HepG2 (cell line): ENCODE results near the gene GPR55. TPM values are rescaled to one million over a fixed set of nuclear protein-coding genes. Genes with fewer than 3 reads are reported as not detected.

Experiments
- ATAC-seq: fragments of 200-7000 bp; cut with Tn5 transposase; 3 replicates; pipeline ENCODE4 v1.9.1; 2020; ENCODE audit warnings: mild to moderate bottlenecking, moderate library complexity
- BruUV-seq: library from RNA; stranded (reverse); fragments of 400-500 nt; replicated peaks from 2 replicates; lab custom pipeline; 2021; lab: Mats Ljungman, UMichigan
- CTCF ChIA-PET: fragments of 300-600 bp; formaldehyde crosslinking; extraction: SDS; loops from one replicate; lab custom pipeline; 2021; ENCODE audit warnings: low total read pairs, inconsistent platforms, low intra/inter-chr PET ratio; lab: Yijun Ruan, JAX
- POLR2A ChIA-PET: fragments of 350-600 bp; sonication (Branson Sonifier 250); formaldehyde crosslinking; loops from one replicate; lab custom pipeline; 2020; ENCODE audit warnings: antibody characterized with exemption, inconsistent platforms; lab: Yijun Ruan, JAX
- DNase-seq: peaks from one replicate; pipeline ENCODE4 v3.0.0-alpha.2; 2015; ENCODE audit warnings: low spot score
- FAIRE-seq: peaks from 3 replicates; lab custom pipeline; 2011; peaks lifted over from hg19 to GRCh38; lab: Jason Lieb, UNC
- H2AFZ ChIP-seq: one replicate; pipeline ENCODE4 v1.6.1; 2011; ENCODE audit warnings: low read length, inconsistent platforms
- H3K27ac ChIP-seq: fragments of 300-600 bp; 3 replicates; pipeline ENCODE4 v1.8.0; 2011; ENCODE audit warnings: mixed run types, mild to moderate bottlenecking, mixed read lengths, low read length, inconsistent platforms; ENCODE audit not compliant: insufficient read depth; ENCODE audit errors: extremely low read length
- H3K27me3 ChIP-seq, 2 experiments: fragments of 200-600 bp in 1 of 2; 2 replicates in 1 of 2; 3 replicates in 1 of 2; pipeline versions ENCODE4 v1.6.0 to v1.8.0; 2011; ENCODE audit warnings: low read length in 2 of 2, mild to moderate bottlenecking in 2 of 2, moderate library complexity in 2 of 2, inconsistent platforms in 1 of 2; ENCODE audit not compliant: insufficient read depth in 2 of 2, control insufficient read depth in 1 of 2
- H3K36me3 ChIP-seq, 2 experiments: fragments of 200-600 bp in 1 of 2; replicated peaks in 1 of 2; 2 replicates in 1 of 2; 3 replicates in 1 of 2; pipeline versions ENCODE4 v1.5.1 to v1.8.0; 2011; ENCODE audit warnings: low read length in 2 of 2, inconsistent platforms in 1 of 2; ENCODE audit not compliant: insufficient read depth in 2 of 2, control insufficient read depth in 1 of 2
- H3K4me1 ChIP-seq: 2 replicates; pipeline ENCODE4 v1.5.1; 2012; ENCODE audit warnings: low read length, inconsistent platforms; ENCODE audit not compliant: insufficient read depth
- H3K4me2 ChIP-seq: 2 replicates; pipeline ENCODE4 v1.6.0; 2011; ENCODE audit warnings: low read depth, low read length, inconsistent platforms
- H3K4me3 ChIP-seq, 3 experiments: fragments of 200-600 bp in 1 of 3; sonication (generic), shearing (Covaris generic) in 1 of 3; replicated peaks in 1 of 3; 2 replicates each; pipeline ENCODE4 v1.5.1; 2011 to 2016; ENCODE audit warnings: low read length in 3 of 3, inconsistent platforms in 2 of 3, low read depth in 2 of 3, mild to moderate bottlenecking in 2 of 3, control low read depth in 1 of 3, mixed read lengths in 1 of 3; ENCODE audit not compliant: insufficient read depth in 1 of 3
- H3K79me2 ChIP-seq: one replicate; pipeline ENCODE4 v1.6.1; 2011; ENCODE audit warnings: low read length, inconsistent platforms; ENCODE audit not compliant: insufficient read depth
- H3K9ac ChIP-seq: 2 replicates; pipeline ENCODE4 v1.6.0; 2011; ENCODE audit warnings: mild to moderate bottlenecking, low read depth, low read length, inconsistent platforms; ENCODE audit not compliant: insufficient read depth
- H3K9me3 ChIP-seq: 2 replicates; pipeline ENCODE4 v1.5.1; 2012; ENCODE audit warnings: mild to moderate bottlenecking, low read length
- H4K20me1 ChIP-seq: 2 replicates; pipeline ENCODE4 v1.6.0; 2011; ENCODE audit warnings: inconsistent platforms, mild to moderate bottlenecking, low read length, moderate library complexity; ENCODE audit not compliant: insufficient read depth
- CBFB ChIP-seq: sonication (generic); formaldehyde crosslinking; IDR thresholded peaks from 2 replicates; pipeline ENCODE4 v1.4.0; 2020; ENCODE audit warnings: missing genetic modification reagents
- CHD4 ChIP-seq: fragments of 200-600 bp; sonication (generic); IDR thresholded peaks from 2 replicates; pipeline ENCODE4 v1.7.0; 2017; ENCODE audit warnings: mild to moderate bottlenecking, low read length, borderline replicate concordance
- IRX3 ChIP-seq: sonication (generic); formaldehyde crosslinking; IDR thresholded peaks from 2 replicates; pipeline ENCODE4 v1.8.1; 2023; ENCODE audit warnings: mild to moderate bottlenecking, low read depth, missing genetic modification reagents, borderline replicate concordance
- MTA1 ChIP-seq: sonication (generic); formaldehyde crosslinking; IDR thresholded peaks from 2 replicates; pipeline ENCODE4 v1.4.0; 2020; ENCODE audit warnings: missing genetic modification reagents, mild to moderate bottlenecking, borderline replicate concordance
- SKIL ChIP-seq: sonication (generic); formaldehyde crosslinking; IDR thresholded peaks from 2 replicates; pipeline ENCODE4 v1.8.0; 2022; ENCODE audit warnings: missing genetic modification reagents, mild to moderate bottlenecking, moderate library complexity, borderline replicate concordance
- ZBTB44 ChIP-seq: sonication (generic); formaldehyde crosslinking; IDR thresholded peaks from 2 replicates; pipeline ENCODE4 v1.4.0; 2020; ENCODE audit warnings: missing genetic modification reagents
- ZFAT ChIP-seq: sonication (generic); formaldehyde crosslinking; conservative IDR thresholded peaks from 2 replicates; pipeline ENCODE4 v1.8.1; 2023; ENCODE audit warnings: missing genetic modification reagents, inconsistent platforms
- ZNF256 ChIP-seq: sonication (generic); formaldehyde crosslinking; conservative IDR thresholded peaks from 2 replicates; pipeline ENCODE4 v1.4.0; 2020; ENCODE audit warnings: missing genetic modification reagents
- ZNF264 ChIP-seq: sonication (generic); formaldehyde crosslinking; IDR thresholded peaks from 2 replicates; pipeline ENCODE4 v1.4.0; 2020; ENCODE audit warnings: missing genetic modification reagents
- ZNF33B ChIP-seq: sonication (generic); formaldehyde crosslinking; IDR thresholded peaks from 2 replicates; pipeline ENCODE4 v1.5.1; 2020; ENCODE audit warnings: mild to moderate bottlenecking, missing genetic modification reagents
- ZSCAN25 ChIP-seq: sonication (generic); formaldehyde crosslinking; IDR thresholded peaks from 2 replicates; pipeline ENCODE4 v1.8.0; 2022; ENCODE audit warnings: mild to moderate bottlenecking, missing genetic modification reagents
- WGBS: methylation state at CpG from one replicate; pipeline ENCODE4 v1.1.6; 2017; ENCODE audit warnings: low lambda C conversion rate; 5-methylcytosine and 5-hydroxymethylcytosine counted together
- in situ Hi-C: cut with HindIII; loops from 2 replicates; pipeline ENCODE4 v1.10.0; 2017; ENCODE audit warnings: low pct_unique_long_range_greater_than_20kb; ENCODE audit not compliant: extremely low pct_ligation_motif_present
- intact Hi-C: fragments of 100-400 bp; cut with micrococcal nuclease; formaldehyde crosslinking; loops from one replicate; pipeline ENCODE4 v1.10.0; 2022; ENCODE audit not compliant: unreplicated experiment
- polyA plus RNA-seq, 8 experiments: library from polyadenylated mRNA; depleted of rRNA in 3 of 8; stranded (reverse) in 7 of 8; unstranded in 1 of 8; fragments of >200 nt; fragmentation: Illumina TruSeq in 4 of 8; extraction: Trizol in 4 of 8; gene quantifications; 2 replicates each; pipeline versions ENCODE4 v1.2.1 to v1.2.3, GENCODE V29; 2011 to 2016; ENCODE audit warnings: low read depth in 4 of 8, missing spikeins in 1 of 8, mixed read lengths in 1 of 8; ENCODE audit not compliant: insufficient read depth in 1 of 8
- total RNA-seq, 5 experiments: library from RNA; depleted of rRNA; stranded (reverse); fragments of >200 nt; fragmentation: Illumina TruSeq; extraction: Trizol; gene quantifications; 2 replicates each; pipeline ENCODE4 v1.2.3, GENCODE V29; 2016; ENCODE audit warnings: low read depth in 1 of 5

Gene GPR55
- total and polyA plus RNA-seq, 2 of the 13 experiments (the other 11 are each of a cell fraction or from before 2014, with no cell fraction given), result not detected

GRCh38 chr2:230912724-230913123, 12.3 kb downstream of the GPR55 start:
- no peaks in the 10 kb centered on the region for H4K20me1 ChIP-seq
- 56% methylated on average over 5 of the region's 5 CpGs for WGBS
- no peak for TF ChIP-seq ZNF33B (CRISPR knock-in tag)
- TF ChIP-seq MTA1 (CRISPR knock-in tag), result no peak
- no peak for TF ChIP-seq SKIL
- no peak for TF ChIP-seq ZNF264 (CRISPR knock-in tag)
- TF ChIP-seq CBFB (CRISPR knock-in tag), result no peak
- TF ChIP-seq IRX3, result no peak
- no peak for TF ChIP-seq ZBTB44
- no peak for TF ChIP-seq ZNF256 (CRISPR knock-in tag)
- no peak for TF ChIP-seq CHD4
- no peak for TF ChIP-seq ZFAT (CRISPR knock-in tag)
- no peak for TF ChIP-seq ZSCAN25 (CRISPR knock-in tag)
- FAIRE-seq (no peak), ATAC-seq (no peak), DNase-seq (no peak)
- CTCF ChIA-PET, result interaction anchor here (1.4 to 1.5 kb wide), 2 partner anchors 11 to 65 kb away, joined by 5 to 7 read pairs; no protein-coding TSS in a partner anchor
- no peak overlapping the region for H3K4me2 ChIP-seq
- no peak overlapping the region for H3K4me3 ChIP-seq
- H3K27ac ChIP-seq, result no peak overlapping the region
- H3K27me3 ChIP-seq, result peaks cover 9 to 52% of the 10 kb centered on the region in 2 experiments; a peak in 4 of 5 replicates
- intact Hi-C loops (no loop called here), in situ Hi-C loops (no loop called here)
- POLR2A ChIA-PET, result no interaction called here
- no peaks in the 10 kb centered on the region for H3K79me2 ChIP-seq
- H3K9me3 ChIP-seq, result no peaks in the 10 kb centered on the region
- no peak overlapping the region for H3K9ac ChIP-seq
- H3K4me1 ChIP-seq, result peaks cover 10% of the 10 kb centered on the region; the same call in 1 of the 2 replicates
- no TSS peak for BruUV-seq
- H2AFZ ChIP-seq, result no peak overlapping the region
- no peaks in the 10 kb centered on the region for H3K36me3 ChIP-seq
